GM15510 (cell line): Measurements from ENCODE around the gene RNF175.

ENCODE experiments used
- POLR2A ChIP-seq: IDR thresholded peaks from 3 replicates; pipeline ENCODE4 v1.6.1; 2011; ENCODE audit warnings: borderline replicate concordance; ENCODE audit not compliant: insufficient read length; ENCODE audit errors: extremely low read depth

RNF175 gene

GRCh38 chr4:153683763-153684181 is 76.1 kb downstream of the RNF175 start:
- TF ChIP-seq POLR2A, result no peak

- TF ChIP-seq POLR2A, result no peak
These were observed 80.3 kb downstream of the RNF175 start for GRCh38 chr4:153679486-153679885.

GRCh38 chr4:153676984-153677383 is 82.8 kb downstream of the RNF175 start:
- no peak for TF ChIP-seq POLR2A

- no peak for TF ChIP-seq POLR2A
These were observed 83.3 kb downstream of the RNF175 start for GRCh38 chr4:153676486-153676885.

- no peak for TF ChIP-seq POLR2A
These were observed 90.0 kb downstream of the RNF175 start for GRCh38 chr4:153669838-153670237.

- TF ChIP-seq POLR2A, result no peak
These were observed 91.2 kb downstream of the RNF175 start for GRCh38 chr4:153668647-153669046.

- no peak for TF ChIP-seq POLR2A
These were observed 96.2 kb downstream of the RNF175 start for GRCh38 chr4:153663667-153664066.

GRCh38 chr4:153661908-153662307 is 97.9 kb downstream of the RNF175 start:
- TF ChIP-seq POLR2A, result no peak

- TF ChIP-seq POLR2A, result no peak
These were observed 98.5 kb downstream of the RNF175 start for GRCh38 chr4:153661215-153661822.
